K562 (cell line): ENCODE measurements around the gene ALDH7A1. TPM values are rescaled to one million over a fixed set of nuclear protein-coding genes. Genes with fewer than 3 reads are reported as not detected.
A peak's percentile ranks its signal among the peaks of the same experiment; 100 is the strongest.

Source experiments
- CBX1 ChIP-seq: sonication (generic); IDR thresholded peaks from 2 replicates; pipeline ENCODE4 v1.6.1; 2016; ENCODE audit warnings: antibody characterized with exemption, low read depth, mild to moderate bottlenecking
- CREB1 ChIP-seq, 2 experiments: sonication (generic) in 1 of 2; formaldehyde crosslinking in 1 of 2; IDR thresholded peaks; 2 replicates each; pipeline versions ENCODE4 v1.6.1 to v1.8.0; 2012 to 2022; ENCODE audit warnings: inconsistent platforms in 1 of 2, mild to moderate bottlenecking in 1 of 2, missing genetic modification reagents in 1 of 2, moderate library complexity in 1 of 2
- ELF1 ChIP-seq: fragments of 200-800 bp; sonication (Bioruptor generic); IDR thresholded peaks from 2 replicates; pipeline ENCODE4 v1.6.1; 2016; ENCODE audit warnings: missing genetic modification characterization, missing compliant biosample characterization
- ERF ChIP-seq: fragments of 450-650 bp; formaldehyde crosslinking; IDR thresholded peaks from 2 replicates; pipeline ENCODE4 v1.4.0; 2020; ENCODE audit warnings: mild to moderate bottlenecking, mixed read lengths
- ESRRB ChIP-seq: fragments of 250-450 bp; sonication (Bioruptor Pico); IDR thresholded peaks from 2 replicates; pipeline ENCODE4 v1.5.0; 2020; ENCODE audit warnings: mild to moderate bottlenecking, moderate library complexity, borderline replicate concordance
- FOS ChIP-seq: IDR thresholded peaks from 3 replicates; pipeline ENCODE4 v1.6.1; 2011; ENCODE audit not compliant: insufficient read length; ENCODE audit errors: extremely low read depth
- FOXJ2 ChIP-seq: fragments of 200-800 bp; sonication (Bioruptor generic); IDR thresholded peaks from 2 replicates; pipeline ENCODE4 v1.6.1; 2016; ENCODE audit warnings: missing genetic modification characterization, missing compliant biosample characterization
- HLTF ChIP-seq: fragments of 450-650 bp; IDR thresholded peaks from 2 replicates; pipeline ENCODE4 v1.6.1; 2016
- LEF1 ChIP-seq: fragments of 450-650 bp; IDR thresholded peaks from 2 replicates; pipeline ENCODE4 v1.6.1; 2016; ENCODE audit warnings: mild to moderate bottlenecking
- MECOM ChIP-seq: fragments of 250-450 bp; sonication (Bioruptor Pico); IDR thresholded peaks from 2 replicates; pipeline ENCODE4 v1.8.0; 2022; ENCODE audit warnings: inconsistent platforms
- NELFE ChIP-seq: IDR thresholded peaks from 2 replicates; pipeline ENCODE4 v1.6.1; 2011; ENCODE audit warnings: mild to moderate bottlenecking; ENCODE audit not compliant: insufficient read depth, insufficient read length
- NONO ChIP-seq, 2 experiments: fragments of 200-400 bp in 1 of 2; fragments of 450-650 bp in 1 of 2; formaldehyde crosslinking in 1 of 2; IDR thresholded peaks; 2 replicates each; pipeline ENCODE4 v1.6.1; 2017; ENCODE audit warnings: low read depth in 2 of 2, mild to moderate bottlenecking in 2 of 2, moderate library complexity in 2 of 2, low read length in 1 of 2
- POLR2B ChIP-seq: fragments of 450-650 bp; IDR thresholded peaks from 2 replicates; pipeline ENCODE4 v1.6.1; 2018; ENCODE audit warnings: low read depth; ENCODE audit not compliant: partially characterized antibody
- RUNX1 ChIP-seq: sonication (generic); IDR thresholded peaks from 2 replicates; pipeline ENCODE4 v1.6.1; 2016; ENCODE audit warnings: antibody characterized with exemption, low read depth
- SRSF7 ChIP-seq: fragments of 200-400 bp; formaldehyde crosslinking; optimal IDR thresholded peaks from 2 replicates; pipeline ENCODE3; 2017; ENCODE audit warnings: mild to moderate bottlenecking, low read depth, low read length
- STAT5A ChIP-seq: IDR thresholded peaks from 2 replicates; pipeline ENCODE4 v1.6.1; 2012; ENCODE audit warnings: low read length, inconsistent platforms, borderline replicate concordance
- U2AF2 ChIP-seq: fragments of 200-400 bp; formaldehyde crosslinking; optimal IDR thresholded peaks from 2 replicates; pipeline ENCODE3; 2017; ENCODE audit warnings: low read depth, mild to moderate bottlenecking, low read length
- XRCC4 ChIP-seq: IDR thresholded peaks from one replicate; pipeline ENCODE4 v1.6.1; 2011; ENCODE audit not compliant: insufficient read depth, insufficient read length; ENCODE audit errors: extremely low read depth
- ZNF644 ChIP-seq: fragments of 200-800 bp; sonication (Bioruptor generic); IDR thresholded peaks from 2 replicates; pipeline ENCODE4 v1.6.1; 2016; ENCODE audit warnings: low read depth, missing genetic modification characterization, missing compliant biosample characterization
- polyA plus RNA-seq, 8 experiments: library from polyadenylated mRNA; depleted of rRNA in 4 of 8; stranded (reverse) in 5 of 8; unstranded in 3 of 8; fragments of >200 nt; fragmentation: Nextera tagmentation in 2 of 8; fragmentation: Illumina TruSeq in 1 of 8; extraction: Ambion mirVana in 2 of 8; extraction: Trizol in 1 of 8; gene quantifications; 2 replicates each; pipeline versions ENCODE4 v1.2.1 to v1.2.3, GENCODE V29; 2011 to 2014; ENCODE audit warnings: inconsistent platforms in 1 of 8, missing spikeins in 1 of 8
- total RNA-seq, 7 experiments: library from RNA; depleted of rRNA in 6 of 7; stranded (reverse); fragments of >200 nt in 6 of 7; fragmentation: Illumina TruSeq in 2 of 7; extraction: Trizol in 2 of 7; gene quantifications; 2 replicates each; pipeline versions ENCODE4 v1.2.1 to v1.2.3, GENCODE V29; 2011 to 2021; ENCODE audit warnings: low replicate concordance in 1 of 7
- TF ChIP-seq, protein P1 (sequence below): sonication (generic); formaldehyde crosslinking; IDR thresholded peaks from 2 replicates; pipeline ENCODE4 v1.8.1; 2023; ENCODE audit warnings: missing genetic modification reagents, mild to moderate bottlenecking, borderline replicate concordance
- TF ChIP-seq, protein P2 (sequence below): fragments of 250-450 bp; sonication (Bioruptor Pico); IDR thresholded peaks from 2 replicates; pipeline ENCODE4 v1.8.0; 2021; ENCODE audit warnings: moderate library complexity, mild to moderate bottlenecking, inconsistent platforms
- TF ChIP-seq, protein P3 (sequence below): fragments of 450-650 bp; formaldehyde crosslinking; IDR thresholded peaks from 2 replicates; pipeline ENCODE4 v1.4.0; 2022; ENCODE audit warnings: missing genetic modification characterization
- TF ChIP-seq, protein P4 (sequence below): fragments of 250-450 bp; sonication (Bioruptor Pico); IDR thresholded peaks from 2 replicates; pipeline ENCODE4 v1.5.0; 2021

ALDH7A1 gene
- total and polyA plus RNA-seq, 9 of the 15 experiments (the other 6 are each of a cell fraction or from before 2014, with no cell fraction given): 0.04 to 0.49 TPM; not detected in 7

DNA sequence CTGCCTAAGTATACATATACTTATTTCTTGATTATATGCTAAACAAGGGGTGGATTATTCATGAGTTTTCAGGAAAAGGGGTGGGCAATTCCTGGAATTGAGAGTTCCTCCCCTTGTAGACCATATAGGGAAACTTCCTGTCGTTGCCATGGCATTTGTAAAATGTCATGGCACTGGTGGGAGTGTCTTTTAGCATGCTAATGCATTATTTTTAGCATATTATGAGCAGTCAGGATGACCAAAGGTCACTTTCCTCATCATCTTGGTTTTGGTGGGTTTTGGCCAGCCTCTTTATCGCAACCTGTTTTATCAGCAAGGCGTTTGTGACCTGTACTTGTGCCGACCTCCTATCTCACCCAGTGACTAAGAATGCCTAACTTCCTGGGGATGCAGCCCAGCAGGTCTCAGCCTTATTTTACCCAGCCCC lies 80.9 kb downstream of the ALDH7A1 start (continued):
- TF ChIP-seq, protein P1, sequence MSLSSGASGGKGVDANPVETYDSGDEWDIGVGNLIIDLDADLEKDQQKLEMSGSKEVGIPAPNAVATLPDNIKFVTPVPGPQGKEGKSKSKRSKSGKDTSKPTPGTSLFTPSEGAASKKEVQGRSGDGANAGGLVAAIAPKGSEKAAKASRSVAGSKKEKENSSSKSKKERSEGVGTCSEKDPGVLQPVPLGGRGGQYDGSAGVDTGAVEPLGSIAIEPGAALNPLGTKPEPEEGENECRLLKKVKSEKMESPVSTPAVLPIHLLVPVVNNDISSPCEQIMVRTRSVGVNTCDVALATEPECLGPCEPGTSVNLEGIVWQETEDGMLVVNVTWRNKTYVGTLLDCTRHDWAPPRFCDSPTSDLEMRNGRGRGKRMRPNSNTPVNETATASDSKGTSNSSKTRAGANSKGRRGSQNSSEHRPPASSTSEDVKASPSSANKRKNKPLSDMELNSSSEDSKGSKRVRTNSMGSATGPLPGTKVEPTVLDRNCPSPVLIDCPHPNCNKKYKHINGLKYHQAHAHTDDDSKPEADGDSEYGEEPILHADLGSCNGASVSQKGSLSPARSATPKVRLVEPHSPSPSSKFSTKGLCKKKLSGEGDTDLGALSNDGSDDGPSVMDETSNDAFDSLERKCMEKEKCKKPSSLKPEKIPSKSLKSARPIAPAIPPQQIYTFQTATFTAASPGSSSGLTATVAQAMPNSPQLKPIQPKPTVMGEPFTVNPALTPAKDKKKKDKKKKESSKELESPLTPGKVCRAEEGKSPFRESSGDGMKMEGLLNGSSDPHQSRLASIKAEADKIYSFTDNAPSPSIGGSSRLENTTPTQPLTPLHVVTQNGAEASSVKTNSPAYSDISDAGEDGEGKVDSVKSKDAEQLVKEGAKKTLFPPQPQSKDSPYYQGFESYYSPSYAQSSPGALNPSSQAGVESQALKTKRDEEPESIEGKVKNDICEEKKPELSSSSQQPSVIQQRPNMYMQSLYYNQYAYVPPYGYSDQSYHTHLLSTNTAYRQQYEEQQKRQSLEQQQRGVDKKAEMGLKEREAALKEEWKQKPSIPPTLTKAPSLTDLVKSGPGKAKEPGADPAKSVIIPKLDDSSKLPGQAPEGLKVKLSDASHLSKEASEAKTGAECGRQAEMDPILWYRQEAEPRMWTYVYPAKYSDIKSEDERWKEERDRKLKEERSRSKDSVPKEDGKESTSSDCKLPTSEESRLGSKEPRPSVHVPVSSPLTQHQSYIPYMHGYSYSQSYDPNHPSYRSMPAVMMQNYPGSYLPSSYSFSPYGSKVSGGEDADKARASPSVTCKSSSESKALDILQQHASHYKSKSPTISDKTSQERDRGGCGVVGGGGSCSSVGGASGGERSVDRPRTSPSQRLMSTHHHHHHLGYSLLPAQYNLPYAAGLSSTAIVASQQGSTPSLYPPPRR: no peak
- no peak for TF ChIP-seq ERF
- TF ChIP-seq ELF1 (tag): 0 out of 2 replicates have a peak, but pooled peaks have one; percentile 13
- peak; percentile 43; the same call in 1 of the 2 replicates for TF ChIP-seq CREB1 (IDR thresholded peaks at IDR 0.05)
- TF ChIP-seq CREB1 (CRISPR knock-in tag; IDR thresholded peaks at IDR 0.05): 0 out of 2 replicates have a peak, but pooled peaks have one; percentile 9
- no peak for TF ChIP-seq ESRRB (CRISPR knock-in tag)
- TF ChIP-seq ZNF644: no peak
- no peak for TF ChIP-seq NELFE
- no peak for TF ChIP-seq U2AF2
- TF ChIP-seq, protein P2, sequence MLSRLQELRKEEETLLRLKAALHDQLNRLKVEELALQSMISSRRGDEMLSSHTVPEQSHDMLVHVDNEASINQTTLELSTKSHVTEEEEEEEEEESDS (CRISPR knock-in tag): no peak
- TF ChIP-seq FOS: no peak
- TF ChIP-seq NONO (IDR thresholded peaks at IDR 0.05; ENCODE audit: low read depth in 2 of 2, low read length in 1 of 2): no peak
- no peak for TF ChIP-seq POLR2B
- TF ChIP-seq, protein P3, sequence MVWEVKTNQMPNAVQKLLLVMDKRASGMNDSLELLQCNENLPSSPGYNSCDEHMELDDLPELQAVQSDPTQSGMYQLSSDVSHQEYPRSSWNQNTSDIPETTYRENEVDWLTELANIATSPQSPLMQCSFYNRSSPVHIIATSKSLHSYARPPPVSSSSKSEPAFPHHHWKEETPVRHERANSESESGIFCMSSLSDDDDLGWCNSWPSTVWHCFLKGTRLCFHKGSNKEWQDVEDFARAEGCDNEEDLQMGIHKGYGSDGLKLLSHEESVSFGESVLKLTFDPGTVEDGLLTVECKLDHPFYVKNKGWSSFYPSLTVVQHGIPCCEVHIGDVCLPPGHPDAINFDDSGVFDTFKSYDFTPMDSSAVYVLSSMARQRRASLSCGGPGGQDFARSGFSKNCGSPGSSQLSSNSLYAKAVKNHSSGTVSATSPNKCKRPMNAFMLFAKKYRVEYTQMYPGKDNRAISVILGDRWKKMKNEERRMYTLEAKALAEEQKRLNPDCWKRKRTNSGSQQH (CRISPR knock-in tag): no peak
- TF ChIP-seq FOXJ2 (tag): 0 out of 2 replicates have a peak, but pooled peaks have one; percentile 12
- no peak for TF ChIP-seq XRCC4
- TF ChIP-seq, protein P4, sequence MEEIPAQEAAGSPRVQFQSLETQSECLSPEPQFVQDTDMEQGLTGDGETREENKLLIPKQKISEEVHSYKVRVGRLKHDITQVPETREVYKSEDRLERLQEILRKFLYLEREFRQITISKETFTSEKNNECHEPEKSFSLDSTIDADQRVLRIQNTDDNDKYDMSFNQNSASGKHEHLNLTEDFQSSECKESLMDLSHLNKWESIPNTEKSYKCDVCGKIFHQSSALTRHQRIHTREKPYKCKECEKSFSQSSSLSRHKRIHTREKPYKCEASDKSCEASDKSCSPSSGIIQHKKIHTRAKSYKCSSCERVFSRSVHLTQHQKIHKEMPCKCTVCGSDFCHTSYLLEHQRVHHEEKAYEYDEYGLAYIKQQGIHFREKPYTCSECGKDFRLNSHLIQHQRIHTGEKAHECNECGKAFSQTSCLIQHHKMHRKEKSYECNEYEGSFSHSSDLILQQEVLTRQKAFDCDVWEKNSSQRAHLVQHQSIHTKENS (CRISPR knock-in tag): no peak
- no peak for TF ChIP-seq CBX1
- no peak for TF ChIP-seq SRSF7
- 0 out of 2 replicates have a peak, but pooled peaks have one; percentile 11 for TF ChIP-seq LEF1
- TF ChIP-seq MECOM (CRISPR knock-in tag): no peak
- TF ChIP-seq STAT5A: peak; percentile 98
- TF ChIP-seq HLTF: no peak
- TF ChIP-seq RUNX1: 0 out of 2 replicates have a peak, but pooled peaks have one; percentile 27
